HL-60 (cell line): Measurements from ENCODE around the gene DIP2C.

Experiments
- CTCF ChIP-seq: IDR thresholded peaks from one replicate; pipeline ENCODE4 v1.5.1; 2011; ENCODE audit warnings: low read length, control low read depth, inconsistent platforms; ENCODE audit not compliant: insufficient read depth
- GABPA ChIP-seq: IDR thresholded peaks from 2 replicates; pipeline ENCODE4 v1.6.1; 2012; ENCODE audit warnings: low read depth
- SPI1 ChIP-seq: IDR thresholded peaks from 2 replicates; pipeline ENCODE4 v1.6.1; 2012; ENCODE audit warnings: low read depth, mild to moderate bottlenecking, borderline replicate concordance

- no peak for TF ChIP-seq CTCF
- TF ChIP-seq SPI1 = no peak
- TF ChIP-seq GABPA = no peak
Measured at GRCh38 chr10:630581-631073, 58.8 kb downstream of the DIP2C start.
